ENCODE data around the gene PRRX2.
"Not testable (repeated sequence)": the region's sequence is repeated elsewhere in the genome, so short reads cannot be mapped to it uniquely, and the experiment has no call there.

Gene PRRX2

GRCh38 chr9:129630967-129631673, 34.3 kb upstream of the PRRX2 start:
- no peaks in the 10 kb centered on the region for H3K27me3 Mint-ChIP-seq
- H3K9me3 Mint-ChIP-seq: no peaks in the 10 kb centered on the region
- no peak for DNase-seq
- H3K4me1 Mint-ChIP-seq (ENCODE audit: low read depth): peaks cover 60% of the 10 kb centered on the region
- H3K36me3 Mint-ChIP-seq (ENCODE audit: low read depth): peaks cover 98% of the 10 kb centered on the region
- H3K4me3 Mint-ChIP-seq: no peak overlapping the region
- H3K27ac Mint-ChIP-seq: peak overlapping the region; percentile 75

GRCh38 chr9:129631674-129632129, 33.7 kb upstream of the PRRX2 start:
- peaks cover 60% of the 10 kb centered on the region for H3K4me1 Mint-ChIP-seq (ENCODE audit: low read depth)
- H3K4me3 Mint-ChIP-seq: no peak overlapping the region
- no peaks in the 10 kb centered on the region for H3K27me3 Mint-ChIP-seq
- no peaks in the 10 kb centered on the region for H3K9me3 Mint-ChIP-seq
- H3K36me3 Mint-ChIP-seq (ENCODE audit: low read depth): peaks cover 97% of the 10 kb centered on the region
- no peak for DNase-seq
- H3K27ac Mint-ChIP-seq: peak overlapping the region; percentile 75

GRCh38 chr9:129632460-129632859, 33.0 kb upstream of the PRRX2 start:
- H3K36me3 Mint-ChIP-seq (ENCODE audit: low read depth): peaks cover 97% of the 10 kb centered on the region
- peak overlapping the region; percentile 75 for H3K27ac Mint-ChIP-seq
- peaks cover 53% of the 10 kb centered on the region for H3K4me1 Mint-ChIP-seq (ENCODE audit: low read depth)
- no peak overlapping the region for H3K4me3 Mint-ChIP-seq
- DNase-seq: no peak
- no peaks in the 10 kb centered on the region for H3K27me3 Mint-ChIP-seq
- no peaks in the 10 kb centered on the region for H3K9me3 Mint-ChIP-seq

- Mint-ChIP-seq H3K4me3 (no peak overlapping the region), H3K27ac (peak overlapping the region; percentile 75), H3K36me3 (ENCODE audit: low read depth) (peaks cover 97% of the 10 kb centered on the region), H3K27me3 (no peaks in the 10 kb centered on the region), H3K9me3 (no peaks in the 10 kb centered on the region), H3K4me1 (ENCODE audit: low read depth) (peaks cover 47% of the 10 kb centered on the region)
- no peak for DNase-seq
Measured at GRCh38 chr9:129633207-129633606, 32.2 kb upstream of the PRRX2 start.

GRCh38 chr9:129633848-129634247, 31.6 kb upstream of the PRRX2 start:
- no peak overlapping the region for H3K4me3 Mint-ChIP-seq
- no peak for DNase-seq
- H3K27me3 Mint-ChIP-seq: no peaks in the 10 kb centered on the region
- peaks cover 40% of the 10 kb centered on the region for H3K4me1 Mint-ChIP-seq (ENCODE audit: low read depth)
- H3K36me3 Mint-ChIP-seq (ENCODE audit: low read depth): peaks cover 97% of the 10 kb centered on the region
- H3K9me3 Mint-ChIP-seq: no peaks in the 10 kb centered on the region
- peak overlapping the region; percentile 75 for H3K27ac Mint-ChIP-seq

- no peaks in the 10 kb centered on the region for H3K27me3 Mint-ChIP-seq
- H3K27ac Mint-ChIP-seq: peak overlapping the region; percentile 57
- peaks cover 94% of the 10 kb centered on the region for H3K36me3 Mint-ChIP-seq (ENCODE audit: low read depth)
- no peak overlapping the region for H3K4me3 Mint-ChIP-seq
- no peaks in the 10 kb centered on the region for H3K9me3 Mint-ChIP-seq
- no peak for DNase-seq
- H3K4me1 Mint-ChIP-seq (ENCODE audit: low read depth): peaks cover 34% of the 10 kb centered on the region
Measured at GRCh38 chr9:129635099-129636065, 30.1 kb upstream of the PRRX2 start.

GRCh38 chr9:129636343-129636742, 29.1 kb upstream of the PRRX2 start:
- H3K27ac Mint-ChIP-seq, DNase-seq, H3K4me3 Mint-ChIP-seq, H3K9me3 Mint-ChIP-seq, H3K27me3 Mint-ChIP-seq: not testable (repeated sequence)
- H3K36me3 Mint-ChIP-seq (ENCODE audit: low read depth): peaks cover 93% of the 10 kb centered on the region
- peaks cover 34% of the 10 kb centered on the region for H3K4me1 Mint-ChIP-seq (ENCODE audit: low read depth)

GRCh38 chr9:129637102-129637501, 28.3 kb upstream of the PRRX2 start:
- Mint-ChIP-seq H3K27me3 (no peaks in the 10 kb centered on the region), H3K9me3 (no peaks in the 10 kb centered on the region), H3K36me3 (ENCODE audit: low read depth) (peaks cover 86% of the 10 kb centered on the region), H3K27ac (peak overlapping the region; percentile 34), H3K4me3 (no peak overlapping the region), H3K4me1 (ENCODE audit: low read depth) (peaks cover 27% of the 10 kb centered on the region)
- no peak for DNase-seq

GRCh38 chr9:129637673-129638439, 27.6 kb upstream of the PRRX2 start:
- DNase-seq: no peak
- no peak overlapping the region for H3K4me3 Mint-ChIP-seq
- peaks cover 79% of the 10 kb centered on the region for H3K36me3 Mint-ChIP-seq (ENCODE audit: low read depth)
- H3K27ac Mint-ChIP-seq: peak overlapping the region; percentile 34
- H3K27me3 Mint-ChIP-seq: no peaks in the 10 kb centered on the region
- H3K9me3 Mint-ChIP-seq: no peaks in the 10 kb centered on the region
- H3K4me1 Mint-ChIP-seq (ENCODE audit: low read depth): peaks cover 23% of the 10 kb centered on the region

- Mint-ChIP-seq H3K36me3 (ENCODE audit: low read depth) (peaks cover 66% of the 10 kb centered on the region), H3K4me1 (ENCODE audit: low read depth) (peaks cover 23% of the 10 kb centered on the region), H3K27me3 (no peaks in the 10 kb centered on the region), H3K27ac (peak overlapping the region; percentile 68), H3K4me3 (no peak overlapping the region), H3K9me3 (no peaks in the 10 kb centered on the region)
- DNase-seq: no peak
Measured at GRCh38 chr9:129639034-129639630, 26.3 kb upstream of the PRRX2 start.

- peaks cover 61% of the 10 kb centered on the region for H3K36me3 Mint-ChIP-seq (ENCODE audit: low read depth)
- H3K4me1 Mint-ChIP-seq (ENCODE audit: low read depth): peaks cover 23% of the 10 kb centered on the region
Measured at GRCh38 chr9:129639756-129640085, 25.7 kb upstream of the PRRX2 start.

GRCh38 chr9:129640086-129640870, 25.2 kb upstream of the PRRX2 start:
- H3K4me3 Mint-ChIP-seq: peak overlapping the region; percentile 87
- peak overlapping the region; percentile 89 for H3K27ac Mint-ChIP-seq
- DNase-seq: no peak
- no peaks in the 10 kb centered on the region for H3K9me3 Mint-ChIP-seq
- no peaks in the 10 kb centered on the region for H3K27me3 Mint-ChIP-seq
- peaks cover 23% of the 10 kb centered on the region for H3K4me1 Mint-ChIP-seq (ENCODE audit: low read depth)
- peaks cover 55% of the 10 kb centered on the region for H3K36me3 Mint-ChIP-seq (ENCODE audit: low read depth)

More at GRCh38 chr9:129639756-129640085, 25.7 kb upstream of the PRRX2 start:
- Mint-ChIP-seq H3K4me3 (peak overlapping the region; percentile 87), H3K27ac (peak overlapping the region; percentile 89), H3K9me3 (no peaks in the 10 kb centered on the region), H3K27me3 (no peaks in the 10 kb centered on the region)
- no peak for DNase-seq

GRCh38 chr9:129640871-129641749, 24.3 kb upstream of the PRRX2 start:
- Mint-ChIP-seq H3K36me3 (ENCODE audit: low read depth) (peaks cover 48% of the 10 kb centered on the region), H3K27me3 (no peaks in the 10 kb centered on the region), H3K4me1 (ENCODE audit: low read depth) (peaks cover 23% of the 10 kb centered on the region), H3K4me3 (peak overlapping the region; percentile 87), H3K9me3 (no peaks in the 10 kb centered on the region), H3K27ac (peak overlapping the region; percentile 89)
- DNase-seq: no peak

Measured in activated T-cell treated with anti-CD3 and anti-CD28 coated beads, Interleukin-2, amount 50 U/mL, for 24 hours (primary cell).